IPS-20b (cell line): ENCODE data around the gene ZNF74.
"Not testable (repeated sequence)": the region's sequence is repeated elsewhere in the genome, so short reads cannot be mapped to it uniquely, and the experiment has no call there.

ENCODE experiments used
- H3K27ac ChIP-seq: one replicate; pipeline ENCODE4 v1.5.1; 2013; ENCODE audit warnings: low read length
- H3K27me3 ChIP-seq: 2 replicates; pipeline ENCODE4 v1.6.1; 2013; ENCODE audit warnings: mild to moderate bottlenecking, low read length, inconsistent platforms; ENCODE audit not compliant: insufficient read depth
- H3K36me3 ChIP-seq: 2 replicates; pipeline ENCODE4 v1.6.1; 2013; ENCODE audit warnings: low read depth, mild to moderate bottlenecking, inconsistent platforms, low read length, moderate library complexity; ENCODE audit not compliant: insufficient read depth
- H3K4me1 ChIP-seq: 2 replicates; pipeline ENCODE4 v1.6.1; 2013; ENCODE audit warnings: mild to moderate bottlenecking, control low read depth, inconsistent platforms, low read length, moderate library complexity; ENCODE audit not compliant: insufficient read depth
- H3K4me3 ChIP-seq: 2 replicates; pipeline ENCODE4 v1.5.1; 2013; ENCODE audit warnings: mild to moderate bottlenecking, low read length, inconsistent platforms
- H3K9ac ChIP-seq: 2 replicates; pipeline ENCODE4 v1.6.1; 2013; ENCODE audit warnings: low read depth, mild to moderate bottlenecking, inconsistent platforms, low read length, moderate library complexity
- H3K9me3 ChIP-seq: 2 replicates; pipeline ENCODE4 v1.6.1; 2013; ENCODE audit warnings: mild to moderate bottlenecking, low read depth, low read length, inconsistent platforms; ENCODE audit not compliant: insufficient read depth

Gene ZNF74

GRCh38 chr22:20405291-20405930 is 11.5 kb downstream of the ZNF74 start:
- no peak overlapping the region for H3K4me3 ChIP-seq
- no peaks in the 10 kb centered on the region for H3K9me3 ChIP-seq
- peaks cover 66% of the 10 kb centered on the region for H3K36me3 ChIP-seq
- H3K9ac ChIP-seq, result no peak overlapping the region
- H3K4me1 ChIP-seq, result no peaks in the 10 kb centered on the region
- no peak overlapping the region for H3K27ac ChIP-seq
- H3K27me3 ChIP-seq, result no peaks in the 10 kb centered on the region

- Histone ChIP-seq H3K9ac (no peak overlapping the region), H3K4me3 (no peak overlapping the region), H3K36me3 (peaks cover 61% of the 10 kb centered on the region)
Observed at GRCh38 chr22:20405931-20406685, 12.2 kb downstream of the ZNF74 start.

DNA sequence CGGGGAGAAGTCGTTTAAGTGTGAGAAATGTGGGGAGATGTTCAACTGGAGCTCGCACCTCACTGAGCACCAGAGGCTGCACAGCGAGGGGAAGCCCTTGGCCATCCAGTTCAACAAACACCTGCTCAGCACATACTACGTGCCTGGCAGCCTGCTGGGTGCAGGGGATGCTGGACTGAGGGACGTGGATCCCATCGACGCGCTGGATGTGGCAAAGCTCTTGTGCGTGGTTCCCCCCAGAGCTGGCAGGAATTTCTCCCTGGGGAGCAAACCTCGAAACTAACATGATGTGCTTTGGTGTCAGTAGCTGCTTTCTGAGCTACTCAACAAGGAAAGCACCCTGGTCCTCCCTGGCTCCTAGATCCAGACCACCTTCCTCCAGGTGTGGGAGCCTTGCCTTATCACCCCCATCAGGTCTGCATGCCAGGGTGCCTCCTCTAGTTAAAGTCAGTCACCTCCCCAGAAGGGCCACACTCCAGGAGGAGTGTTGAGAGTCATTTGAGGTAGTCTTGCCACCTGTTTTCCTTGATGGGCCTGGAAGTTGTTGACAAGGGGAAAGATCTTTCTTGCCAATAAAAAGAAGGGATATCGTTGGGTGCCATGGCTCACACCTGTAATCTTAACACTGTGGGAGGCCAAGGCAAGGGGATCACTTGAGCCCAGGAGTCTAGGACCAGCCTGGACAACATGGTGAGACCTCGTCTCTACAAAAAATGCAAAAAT is 12.9 kb downstream of the ZNF74 start:
- Histone ChIP-seq H3K9ac (no peak overlapping the region), H3K27me3 (no peaks in the 10 kb centered on the region)

More at GRCh38 chr22:20405931-20406685, 12.2 kb downstream of the ZNF74 start:
- Histone ChIP-seq H3K27ac (no peak overlapping the region), H3K9me3 (no peaks in the 10 kb centered on the region), H3K27me3 (no peaks in the 10 kb centered on the region), H3K4me1 (no peaks in the 10 kb centered on the region)

GRCh38 chr22:20407829-20408228 is 13.9 kb downstream of the ZNF74 start:
- Histone ChIP-seq H3K36me3 (peaks cover 50% of the 10 kb centered on the region), H3K9me3 (no peaks in the 10 kb centered on the region), H3K4me3 (no peak overlapping the region), H3K27ac (no peak overlapping the region), H3K4me1 (no peaks in the 10 kb centered on the region), H3K27me3 (no peaks in the 10 kb centered on the region), H3K9ac (no peak overlapping the region)

More for the DNA sequence above, 12.9 kb downstream of the ZNF74 start:
- Histone ChIP-seq H3K27ac (no peak overlapping the region), H3K4me1 (no peaks in the 10 kb centered on the region), H3K36me3 (peaks cover 58% of the 10 kb centered on the region), H3K9me3 (no peaks in the 10 kb centered on the region), H3K4me3 (no peak overlapping the region)

- no peak overlapping the region for H3K4me3 ChIP-seq
- no peaks in the 10 kb centered on the region for H3K4me1 ChIP-seq
- no peaks in the 10 kb centered on the region for H3K27me3 ChIP-seq
- H3K36me3 ChIP-seq, result peaks cover 40% of the 10 kb centered on the region
- no peak overlapping the region for H3K27ac ChIP-seq
- no peak overlapping the region for H3K9ac ChIP-seq
- H3K9me3 ChIP-seq, result no peaks in the 10 kb centered on the region
Observed at GRCh38 chr22:20408891-20409290, 14.9 kb downstream of the ZNF74 start.

GRCh38 chr22:20409385-20409784 is 15.4 kb downstream of the ZNF74 start:
- H3K27me3 ChIP-seq, H3K4me1 ChIP-seq, H3K27ac ChIP-seq, H3K4me3 ChIP-seq, H3K9ac ChIP-seq, H3K9me3 ChIP-seq: not testable (repeated sequence)
- peaks cover 35% of the 10 kb centered on the region for H3K36me3 ChIP-seq

DNA sequence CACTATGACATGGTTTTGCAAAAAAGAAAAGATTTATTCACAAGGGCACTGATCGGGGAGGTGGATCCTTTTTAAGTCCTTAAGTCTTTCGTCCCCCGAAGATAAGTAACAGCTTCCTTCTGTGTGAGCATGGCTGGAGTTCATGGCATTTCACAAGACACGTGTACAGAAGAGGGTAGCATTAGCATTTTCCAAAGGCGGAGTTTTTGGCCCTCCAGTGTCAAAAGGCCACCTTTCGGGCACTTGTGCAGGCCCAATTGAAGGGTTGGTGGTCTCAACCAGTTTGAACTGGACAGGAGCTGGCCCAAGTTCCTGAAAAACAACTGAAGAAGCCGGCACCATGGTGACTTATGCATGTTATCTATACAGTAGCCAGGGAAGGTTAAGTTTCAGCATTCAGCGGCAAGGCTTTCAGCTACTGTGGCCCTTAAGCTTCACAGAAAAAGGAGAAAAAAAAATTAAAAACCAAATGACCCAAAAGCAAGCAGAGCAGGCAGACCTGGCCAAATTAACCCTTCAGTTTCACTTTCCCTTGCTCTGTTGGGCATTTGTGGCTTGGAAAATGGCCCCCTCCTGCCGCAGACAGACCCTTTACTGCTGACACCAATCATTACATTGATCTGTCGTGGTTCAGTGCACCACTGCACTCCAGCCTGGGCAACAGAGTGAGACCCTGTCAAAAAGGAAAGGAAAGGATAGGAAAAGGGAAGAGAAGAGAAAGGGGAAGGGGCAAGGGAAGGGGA is 18.7 kb downstream of the ZNF74 start:
- H3K36me3 ChIP-seq, result peaks cover 5% of the 10 kb centered on the region; the same call in 1 of the 2 replicates
- no peaks in the 10 kb centered on the region for H3K9me3 ChIP-seq
- H3K4me3 ChIP-seq, result no peak overlapping the region
- no peaks in the 10 kb centered on the region for H3K27me3 ChIP-seq
- H3K4me1 ChIP-seq, result no peaks in the 10 kb centered on the region
- H3K27ac ChIP-seq, result no peak overlapping the region
- H3K9ac ChIP-seq, result no peak overlapping the region

GRCh38 chr22:20413217-20414058 is 19.5 kb downstream of the ZNF74 start:
- Histone ChIP-seq H3K4me1 (no peaks in the 10 kb centered on the region), H3K27me3 (peaks cover 2% of the 10 kb centered on the region; the same call in 1 of the 2 replicates), H3K9me3 (no peaks in the 10 kb centered on the region), H3K9ac (no peak overlapping the region), H3K27ac (no peak overlapping the region), H3K36me3 (no peaks in the 10 kb centered on the region), H3K4me3 (no peak overlapping the region)

DNA sequence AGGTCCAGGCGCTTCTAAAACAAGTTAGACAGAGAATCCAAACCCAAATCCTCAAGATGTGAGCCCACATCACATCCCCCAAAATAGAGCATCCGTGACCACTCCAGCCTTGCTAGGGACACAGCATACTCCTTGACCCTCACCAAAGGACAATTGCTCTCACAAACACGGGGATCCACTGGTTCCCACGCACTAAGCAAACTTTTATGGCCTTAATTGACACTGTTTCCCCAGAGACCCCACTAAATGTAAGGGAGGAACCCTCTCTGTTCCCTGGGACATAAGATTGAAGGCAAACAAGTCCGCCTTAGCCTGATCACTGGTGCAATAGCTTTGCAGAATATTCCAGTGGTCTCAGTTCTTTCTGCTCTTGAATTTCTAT is 20.1 kb downstream of the ZNF74 start:
- H3K9ac ChIP-seq, result no peak overlapping the region
- H3K36me3 ChIP-seq, result no peaks in the 10 kb centered on the region
- H3K4me1 ChIP-seq, result no peaks in the 10 kb centered on the region
- H3K27me3 ChIP-seq, result peaks cover 8% of the 10 kb centered on the region; the same call in 1 of the 2 replicates
- no peak overlapping the region for H3K27ac ChIP-seq
- no peaks in the 10 kb centered on the region for H3K9me3 ChIP-seq
- H3K4me3 ChIP-seq, result no peak overlapping the region

- Histone ChIP-seq H3K4me3 (no peak overlapping the region), H3K27ac (no peak overlapping the region), H3K9ac (no peak overlapping the region), H3K36me3 (no peaks in the 10 kb centered on the region), H3K9me3 (no peaks in the 10 kb centered on the region), H3K4me1 (no peaks in the 10 kb centered on the region), H3K27me3 (peaks cover 11% of the 10 kb centered on the region; the same call in 1 of the 2 replicates)
Observed at GRCh38 chr22:20414450-20414849, 20.5 kb downstream of the ZNF74 start.

- H3K36me3 ChIP-seq, H3K9ac ChIP-seq, H3K9me3 ChIP-seq, H3K27ac ChIP-seq, H3K4me1 ChIP-seq, H3K4me3 ChIP-seq: not testable (repeated sequence)
- H3K27me3 ChIP-seq, result peaks cover 11% of the 10 kb centered on the region; the same call in 1 of the 2 replicates
Observed at GRCh38 chr22:20415241-20415640, 21.3 kb downstream of the ZNF74 start.
